H1 (cell line): ENCODE data around the gene ZSWIM7. TPM values are rescaled to one million over a fixed set of nuclear protein-coding genes. Genes with fewer than 3 reads are reported as not detected.

Source experiments
- CTCF ChIA-PET: fragments of 300-600 bp; sonication (Branson Sonifier 250); formaldehyde crosslinking; loops from one replicate; lab custom pipeline; 2021; ENCODE audit not compliant: partially characterized antibody; lab: Charles Lee
- POLR2A ChIA-PET: fragments of 300-600 bp; sonication (Branson Sonifier 250); formaldehyde crosslinking; loops from one replicate; lab custom pipeline; 2021; ENCODE audit warnings: inconsistent platforms; ENCODE audit not compliant: partially characterized antibody; lab: Charles Lee
- DNase-seq, 2 experiments: peaks; one replicate each; pipeline versions ENCODE4 v3.0.0 to v3.0.0-alpha.2; 2010 to 2022; ENCODE audit warnings: low spot score in 2 of 2, low read depth in 1 of 2, mixed read lengths in 1 of 2
- FAIRE-seq: peaks from 2 replicates; lab custom pipeline; 2011; peaks lifted over from hg19 to GRCh38; lab: Jason Lieb, UNC
- H2AFZ ChIP-seq: 2 replicates; pipeline ENCODE4 v1.8.1; 2012; ENCODE audit warnings: low read length, inconsistent platforms
- H2AK5ac ChIP-seq: 2 replicates; pipeline ENCODE4 v1.6.1; 2013; ENCODE audit warnings: low read depth, low read length
- H2BK120ac ChIP-seq: replicated peaks from 2 replicates; pipeline ENCODE3; 2013; ENCODE audit warnings: low read depth, low read length, inconsistent platforms
- H2BK12ac ChIP-seq: 2 replicates; pipeline ENCODE4 v1.6.1; 2013; ENCODE audit warnings: low read depth, low read length
- H2BK15ac ChIP-seq: 2 replicates; pipeline ENCODE4 v1.6.1; 2013; ENCODE audit warnings: low read length
- H2BK20ac ChIP-seq: 2 replicates; pipeline ENCODE4 v1.6.1; 2013; ENCODE audit warnings: low read length
- H2BK5ac ChIP-seq: 2 replicates; pipeline ENCODE4 v1.6.1; 2013; ENCODE audit warnings: low read depth, low read length
- H3K14ac ChIP-seq: 2 replicates; pipeline ENCODE4 v1.6.1; 2013; ENCODE audit warnings: inconsistent platforms; ENCODE audit not compliant: insufficient read length
- H3K18ac ChIP-seq: 2 replicates; pipeline ENCODE4 v1.6.1; 2013; ENCODE audit warnings: low read length; ENCODE audit errors: extremely low read depth
- H3K23ac ChIP-seq: 2 replicates; pipeline ENCODE4 v1.6.1; 2013; ENCODE audit warnings: inconsistent platforms; ENCODE audit not compliant: insufficient read length
- H3K23me2 ChIP-seq: 2 replicates; pipeline ENCODE4 v1.6.1; 2013; ENCODE audit warnings: low read depth, low read length
- H3K27ac ChIP-seq: 2 replicates; pipeline ENCODE4 v1.6.1; 2011; ENCODE audit warnings: low read depth, low read length, inconsistent platforms
- H3K27me3 ChIP-seq, 4 experiments: replicated peaks in 1 of 4; 1 replicate in 1 of 4; 2 replicates in 3 of 4; pipeline versions ENCODE4 v1.6.1 to v1.8.1; 2011 to 2013; ENCODE audit warnings: low read length in 3 of 4, mild to moderate bottlenecking in 3 of 4, inconsistent platforms in 2 of 4, mixed read lengths in 2 of 4, moderate library complexity in 1 of 4; ENCODE audit not compliant: control insufficient read depth in 3 of 4, insufficient read depth in 3 of 4; ENCODE audit errors: extremely low read depth in 1 of 4
- H3K36me3 ChIP-seq, 4 experiments: 2 replicates each; pipeline versions ENCODE4 v1.6.1 to v1.8.1; 2011 to 2013; ENCODE audit warnings: mild to moderate bottlenecking in 4 of 4, low read length in 3 of 4, moderate library complexity in 2 of 4, control low read depth in 1 of 4, inconsistent platforms in 1 of 4; ENCODE audit not compliant: insufficient read depth in 4 of 4, control insufficient read depth in 2 of 4
- H3K4ac ChIP-seq: replicated peaks from 2 replicates; pipeline ENCODE3; 2013; ENCODE audit warnings: low read length, low read depth, mixed read lengths, inconsistent platforms; ENCODE audit not compliant: insufficient read length
- H3K4me1 ChIP-seq, 4 experiments: replicated peaks in 1 of 4; 1 replicate in 1 of 4; 2 replicates in 3 of 4; pipeline versions ENCODE4 v1.6.1 to v1.8.1; 2011 to 2013; ENCODE audit warnings: low read length in 3 of 4, inconsistent platforms in 2 of 4, mixed read lengths in 1 of 4; ENCODE audit not compliant: insufficient read depth in 4 of 4, control insufficient read depth in 3 of 4
- H3K4me2 ChIP-seq, 2 experiments: 2 replicates each; pipeline versions ENCODE4 v1.6.1 to v1.8.1; 2011 to 2013; ENCODE audit warnings: low read depth in 2 of 2, low read length in 2 of 2, control low read depth in 1 of 2, inconsistent platforms in 1 of 2, mild to moderate bottlenecking in 1 of 2; ENCODE audit not compliant: insufficient read depth in 1 of 2
- H3K4me3 ChIP-seq, 4 experiments: fragments of 200-600, 300-600 bp in 1 of 4; sonication (generic), shearing (Covaris generic), sonication (Bioruptor Twin) in 1 of 4; 2 replicates each; pipeline versions ENCODE4 v1.5.1 to v1.8.1; 2011 to 2016; ENCODE audit warnings: low read length in 4 of 4, low read depth in 3 of 4, control low read depth in 2 of 4, inconsistent platforms in 2 of 4, mild to moderate bottlenecking in 2 of 4, mixed read lengths in 1 of 4, moderate library complexity in 1 of 4; ENCODE audit not compliant: insufficient read depth in 2 of 4; ENCODE audit errors: extremely low read depth in 1 of 4
- H3K56ac ChIP-seq: replicated peaks from 2 replicates; pipeline ENCODE3; 2013; ENCODE audit warnings: low read depth, mild to moderate bottlenecking, mixed read lengths, low read length, inconsistent platforms; ENCODE audit not compliant: insufficient read length
- H3K79me1 ChIP-seq: 2 replicates; pipeline ENCODE4 v1.6.1; 2013; ENCODE audit warnings: low read depth, low read length, control low read depth
- H3K79me2 ChIP-seq, 2 experiments: 2 replicates each; pipeline versions ENCODE4 v1.6.1 to v1.8.1; 2012 to 2013; ENCODE audit warnings: low read length in 2 of 2, mild to moderate bottlenecking in 2 of 2, inconsistent platforms in 1 of 2; ENCODE audit not compliant: insufficient read depth in 2 of 2, control insufficient read depth in 1 of 2
- H3K9ac ChIP-seq, 4 experiments: replicated peaks in 1 of 4; 1 replicate in 1 of 4; 2 replicates in 3 of 4; pipeline versions ENCODE4 v1.6.1 to v1.8.1; 2011 to 2013; ENCODE audit warnings: low read depth in 3 of 4, low read length in 3 of 4, control low read depth in 2 of 4, mild to moderate bottlenecking in 2 of 4, moderate library complexity in 2 of 4, inconsistent platforms in 1 of 4; ENCODE audit errors: extremely low read depth in 1 of 4
- H3K9me3 ChIP-seq, 2 experiments: 2 replicates each; pipeline versions ENCODE4 v1.6.1 to v1.8.1; 2012 to 2013; ENCODE audit warnings: mild to moderate bottlenecking in 2 of 2, moderate library complexity in 2 of 2, control low read depth in 1 of 2, inconsistent platforms in 1 of 2, low read depth in 1 of 2, low read length in 1 of 2, mixed read lengths in 1 of 2; ENCODE audit not compliant: insufficient read depth in 2 of 2
- H4K20me1 ChIP-seq, 2 experiments: replicated peaks in 1 of 2; 2 replicates each; pipeline versions ENCODE3 to v1.8.1; 2011 to 2013; ENCODE audit warnings: inconsistent platforms in 2 of 2, low read length in 2 of 2, mild to moderate bottlenecking in 1 of 2; ENCODE audit not compliant: insufficient read depth in 2 of 2, control insufficient read depth in 1 of 2
- H4K5ac ChIP-seq: 2 replicates; pipeline ENCODE4 v1.6.1; 2013; ENCODE audit warnings: low read length, low read depth, mixed read lengths, inconsistent platforms; ENCODE audit not compliant: insufficient read length
- H4K8ac ChIP-seq: 2 replicates; pipeline ENCODE4 v1.8.0; 2013; ENCODE audit warnings: mild to moderate bottlenecking, moderate library complexity, low read length, inconsistent platforms; ENCODE audit not compliant: insufficient read depth; ENCODE audit errors: extremely low read depth
- H4K91ac ChIP-seq: replicated peaks from 2 replicates; pipeline ENCODE3; 2013; ENCODE audit warnings: low read length, mixed read lengths, inconsistent platforms; ENCODE audit not compliant: insufficient read length
- GABPA ChIP-seq: IDR thresholded peaks from 2 replicates; pipeline ENCODE4 v1.6.1; 2011; ENCODE audit warnings: mild to moderate bottlenecking, low read length, moderate library complexity, borderline replicate concordance; ENCODE audit not compliant: insufficient read depth
- JUN ChIP-seq: IDR thresholded peaks from 2 replicates; pipeline ENCODE4 v1.6.1; 2011; ENCODE audit warnings: low read depth, mild to moderate bottlenecking, improper control_type of control experiment, low read length
- TAF7 ChIP-seq: optimal IDR thresholded peaks from 2 replicates; pipeline ENCODE3; 2011; ENCODE audit warnings: low read depth, mild to moderate bottlenecking, inconsistent platforms, low read length, moderate library complexity, borderline replicate concordance
- WGBS, 2 experiments: shearing (Covaris generic) in 1 of 2; methylation state at CpG; one replicate each; pipeline versions ENCODE4 v1.1.6 to v1.1.7; 2013 to 2015; ENCODE audit warnings: low lambda C conversion rate in 2 of 2, mixed read lengths in 2 of 2, inconsistent platforms in 1 of 2, low coverage in 1 of 2, missing lambda C conversion rate in 1 of 2; ENCODE audit not compliant: insufficient replicate concordance in 2 of 2, insufficient coverage in 1 of 2, insufficient read length in 1 of 2; ENCODE audit errors: extremely low coverage in 1 of 2, missing lambda C conversion rate in 1 of 2; 5-methylcytosine and 5-hydroxymethylcytosine counted together
- polyA plus RNA-seq, 7 experiments: library from polyadenylated mRNA; depleted of rRNA in 3 of 7; stranded (reverse) in 5 of 7; unstranded in 2 of 7; fragments of >200 nt in 5 of 7; fragments of 200-250 nt in 2 of 7; gene quantifications; 1 replicate in 5 of 7; 2 replicates in 1 of 7; 4 replicates in 1 of 7; pipeline versions ENCODE4 v1.2.1 to v1.2.3, GENCODE V29; 2011 to 2013; ENCODE audit warnings: missing spikeins in 2 of 7, mixed read lengths in 2 of 7
- total RNA-seq: library from RNA; stranded (reverse); fragmentation: NEBNext Ultra II Directional; extraction: Animal tissue kit (Norgen Biotek cat#: 25700); gene quantifications from 2 replicates; pipeline ENCODE4 v1.2.1, GENCODE V29; 2021

Gene ZSWIM7
- total and polyA plus RNA-seq, 2 of the 8 experiments (the other 6 are each of a cell fraction or from before 2014, with no cell fraction given): 39.3 to 57.7 TPM

DNA sequence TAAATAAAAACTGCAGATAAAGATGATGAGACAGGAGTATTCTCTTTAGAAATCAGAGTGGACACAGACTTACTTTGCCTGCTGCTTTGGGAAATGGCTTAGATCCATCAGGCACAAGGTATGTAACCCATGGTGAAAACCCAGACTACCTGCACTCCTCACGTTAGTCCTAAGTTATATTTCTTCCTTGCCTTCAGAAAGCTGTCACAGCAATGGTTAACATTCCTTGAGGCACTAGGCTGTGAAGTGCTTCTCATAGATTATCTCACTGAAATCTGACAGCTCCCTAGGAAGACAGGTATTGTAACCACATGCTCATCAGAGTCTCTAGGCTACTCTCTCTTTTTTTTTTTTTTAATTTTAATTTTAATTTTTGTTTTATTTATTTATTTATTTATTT, 20.9 kb downstream of the ZSWIM7 start:
- no peak overlapping the region for H3K4me2 ChIP-seq
- H2BK15ac ChIP-seq: no peak overlapping the region
- CTCF ChIA-PET: interaction anchor here (0.8 kb wide), 1 partner anchor 12 kb away, joined by 3 read pairs; no protein-coding TSS in a partner anchor
- no peak overlapping the region for H4K8ac ChIP-seq
- H3K9me3 ChIP-seq: peaks cover 4 to 9% of the 10 kb centered on the region in 2 experiments; a peak in 2 of 4 replicates
- H3K18ac ChIP-seq: no peak overlapping the region
- no peak overlapping the region for H2BK12ac ChIP-seq
- H3K79me1 ChIP-seq: no peaks in the 10 kb centered on the region
- TF ChIP-seq TAF7: no peak
- no peak for TF ChIP-seq GABPA
- no peak for TF ChIP-seq JUN
- TF ChIP-seq, all 59 proteins: peak for 0
- 100% methylated on average over 1 of the region's 1 CpG; no CpG with 5 or more reads in 1 of the 2 experiments for WGBS, 2 experiments
- Histone ChIP-seq H4K91ac (no peak overlapping the region), H3K4me3 (no peak overlapping the region), H3K14ac (no peak overlapping the region), H3K23me2 (no peaks in the 10 kb centered on the region), H4K20me1 (peaks cover 0 to 3% of the 10 kb centered on the region in 2 experiments), H2BK5ac (no peak overlapping the region), H2BK120ac (no peak overlapping the region), H3K56ac (no peak overlapping the region), H3K27me3 (no peaks in the 10 kb centered on the region), H3K4me1 (no peaks in the 10 kb centered on the region), H2AFZ (no peak overlapping the region), H3K79me2 (no peaks in the 10 kb centered on the region), H3K23ac (no peak overlapping the region), H4K5ac (no peak overlapping the region), H2BK20ac (no peak overlapping the region), H2AK5ac (no peak overlapping the region), H3K27ac (no peak overlapping the region), H3K36me3 (peaks cover 2 to 44% (median 22%) of the 10 kb centered on the region in 4 experiments; a peak in 7 of 8 replicates), H3K4ac (no peak overlapping the region), H3K9ac (peak overlapping the region in 1 of 4 experiments; percentile 15; a peak in 1 of 7 replicates)
- POLR2A ChIA-PET: no interaction called here
- DNase-seq (no peak), FAIRE-seq (no peak)
